SU-DHL-6 (cell line): ENCODE data around the gene ARR3.

Source experiments
- CTCF ChIP-seq: fragments of 200-600 bp; sonication (generic); IDR thresholded peaks from one replicate; pipeline ENCODE4 v1.5.1; 2017; ENCODE audit warnings: antibody characterized with exemption, mild to moderate bottlenecking, low read length, moderate library complexity; ENCODE audit not compliant: insufficient read depth, poor library complexity, severe bottlenecking
- EZH2phosphoT487 ChIP-seq: fragments of 200-600 bp; sonication (generic), shearing (Covaris generic); conservative IDR thresholded peaks from 2 replicates; pipeline ENCODE4 v1.6.1; 2018; ENCODE audit warnings: mild to moderate bottlenecking, antibody characterized with exemption, low read length, moderate library complexity, mixed read lengths

DNA sequence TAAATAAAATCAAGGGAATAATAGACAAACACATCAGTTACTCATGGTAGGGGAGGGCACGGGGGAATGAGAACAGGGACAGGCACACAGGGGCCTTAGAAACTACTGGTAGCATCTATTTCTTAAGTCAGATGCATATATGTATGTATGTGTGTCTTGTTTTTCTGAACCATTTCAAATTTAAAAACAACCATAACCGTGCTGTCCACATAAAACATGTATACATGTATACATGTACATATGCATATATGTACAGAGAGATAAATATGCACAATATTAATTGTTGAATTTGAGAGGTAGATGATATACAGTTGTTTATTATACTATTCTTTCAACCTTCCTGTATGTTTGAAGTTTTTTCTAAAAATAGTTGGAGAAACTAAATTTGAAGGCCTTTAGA is 41.4 kb upstream of the ARR3 start:
- TF ChIP-seq CTCF (no peak), EZH2phosphoT487 (no peak)
